ENCODE measurements around the gene GAREM2.
A peak's percentile ranks its signal among the peaks of the same experiment; 100 is the strongest.
"Not testable (repeated sequence)": the region's sequence is repeated elsewhere in the genome, so short reads cannot be mapped to it uniquely, and the experiment has no call there.

GAREM2 gene

GRCh38 chr2:26161926-26162325, 11.0 kb upstream of the GAREM2 start:
- H3K27ac Mint-ChIP-seq, result no peak overlapping the region
- no peaks in the 10 kb centered on the region for H3K4me1 Mint-ChIP-seq (ENCODE audit: low read depth)
- H3K27me3 Mint-ChIP-seq, result peaks cover 2% of the 10 kb centered on the region
- no peak overlapping the region for H3K4me3 Mint-ChIP-seq
- H3K36me3 Mint-ChIP-seq (ENCODE audit: low read depth), result no peaks in the 10 kb centered on the region
- intact Hi-C loops (cut with micrococcal nuclease), result no loop called here
- H3K9me3 Mint-ChIP-seq, result no peaks in the 10 kb centered on the region

DNA sequence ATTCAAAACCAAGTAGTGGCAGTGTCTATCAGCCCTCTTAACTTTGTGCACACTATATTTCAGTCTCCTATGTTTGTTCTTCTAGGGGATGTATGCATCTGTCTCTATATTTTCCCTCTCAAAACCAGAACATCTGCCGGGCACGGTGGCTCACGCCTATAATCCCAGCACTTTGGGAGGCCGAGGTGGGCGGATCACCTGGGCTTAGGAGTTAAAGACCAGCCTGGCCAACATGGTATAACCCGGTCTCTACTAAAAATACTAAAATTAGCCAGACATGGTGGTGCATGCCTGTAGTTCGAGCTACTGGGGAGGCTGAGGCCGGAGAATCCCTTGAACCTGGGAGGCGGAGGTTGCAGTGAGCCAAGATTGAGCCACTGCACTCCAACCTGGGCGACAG, 9.9 kb upstream of the GAREM2 start:
- Mint-ChIP-seq H3K27me3 (peaks cover 2% of the 10 kb centered on the region), H3K4me3 (no peak overlapping the region), H3K9me3 (no peaks in the 10 kb centered on the region), H3K36me3 (ENCODE audit: low read depth) (no peaks in the 10 kb centered on the region), H3K4me1 (ENCODE audit: low read depth) (no peaks in the 10 kb centered on the region), H3K27ac (no peak overlapping the region)
- intact Hi-C loops (cut with micrococcal nuclease), result no loop called here

DNA sequence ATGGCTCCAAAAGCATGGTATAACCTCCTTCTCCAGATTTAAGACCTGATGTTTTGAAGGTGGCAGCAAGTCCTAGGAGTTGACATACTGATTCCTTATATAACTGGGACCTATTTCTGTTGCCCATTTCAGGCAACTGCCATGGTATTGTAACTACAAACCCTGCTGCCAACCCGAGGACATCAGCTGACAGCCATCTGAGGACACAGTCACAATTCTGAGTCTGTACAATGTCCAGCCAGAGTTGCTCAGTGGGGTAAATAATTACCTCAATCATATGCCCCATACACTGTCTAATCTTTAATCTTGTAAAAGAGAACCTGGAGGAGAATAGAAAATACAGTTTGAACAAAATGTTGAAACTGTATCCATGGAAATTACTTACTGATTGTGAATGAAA, 8.7 kb upstream of the GAREM2 start:
- Mint-ChIP-seq H3K27me3 (peaks cover 2% of the 10 kb centered on the region), H3K9me3 (no peaks in the 10 kb centered on the region), H3K27ac (no peak overlapping the region), H3K36me3 (ENCODE audit: low read depth) (no peaks in the 10 kb centered on the region), H3K4me3 (no peak overlapping the region), H3K4me1 (ENCODE audit: low read depth) (no peaks in the 10 kb centered on the region)
- intact Hi-C loops (cut with micrococcal nuclease), result no loop called here

DNA sequence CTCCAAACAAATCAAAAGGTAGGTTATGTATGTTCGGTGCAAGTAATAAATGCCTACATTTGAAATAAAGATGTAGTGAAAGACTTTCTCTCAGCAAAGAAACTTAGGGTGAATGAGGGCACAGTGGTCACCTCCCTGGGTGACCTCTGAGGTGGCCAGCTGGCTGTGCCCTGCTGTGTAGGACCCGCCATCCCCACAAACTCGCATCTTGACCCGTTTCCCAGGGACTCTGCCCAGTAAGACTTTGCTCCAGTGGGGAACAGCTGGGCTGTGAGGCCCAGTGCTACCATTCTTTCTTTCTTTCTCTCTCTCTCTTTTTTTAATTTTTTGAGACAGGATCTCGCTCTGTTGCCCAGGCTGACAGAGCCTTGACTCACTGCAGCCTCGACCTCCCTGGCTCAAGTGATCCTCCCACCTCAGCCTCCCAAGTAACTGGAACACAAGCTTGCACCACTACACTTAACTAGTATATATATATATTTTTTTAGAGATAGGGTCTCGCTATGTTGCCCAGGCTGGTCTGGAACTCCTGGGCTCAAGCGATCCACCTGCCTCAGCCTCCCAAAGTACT, 8.2 kb upstream of the GAREM2 start:
- H3K9me3 Mint-ChIP-seq, result no peaks in the 10 kb centered on the region
- H3K27ac Mint-ChIP-seq, result no peak overlapping the region
- no peak overlapping the region for H3K4me3 Mint-ChIP-seq
- no peaks in the 10 kb centered on the region for H3K4me1 Mint-ChIP-seq (ENCODE audit: low read depth)
- H3K36me3 Mint-ChIP-seq (ENCODE audit: low read depth), result no peaks in the 10 kb centered on the region
- peaks cover 7% of the 10 kb centered on the region for H3K27me3 Mint-ChIP-seq
- intact Hi-C loops (cut with micrococcal nuclease), result no loop called here

DNA sequence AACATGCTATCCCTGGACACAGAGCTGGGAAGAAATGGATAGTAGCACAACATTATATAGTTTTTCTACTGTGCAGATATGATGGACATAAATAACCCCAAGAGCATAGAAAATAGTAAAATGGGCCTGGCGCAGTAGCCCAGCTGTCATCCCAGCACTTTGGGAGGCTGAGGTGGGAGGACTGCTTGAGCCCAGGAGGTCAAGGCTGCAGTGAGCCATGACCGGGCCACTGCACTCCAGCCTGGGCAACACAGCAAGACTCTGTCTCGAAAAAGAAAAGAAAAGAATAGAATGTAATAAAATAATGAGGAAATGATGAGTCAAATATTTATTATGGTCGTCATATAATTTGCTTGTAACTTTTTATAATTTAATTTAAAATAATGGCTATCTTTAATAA, 7.5 kb upstream of the GAREM2 start:
- Mint-ChIP-seq H3K27me3 (peaks cover 13% of the 10 kb centered on the region), H3K27ac (no peak overlapping the region), H3K4me3 (no peak overlapping the region), H3K36me3 (ENCODE audit: low read depth) (no peaks in the 10 kb centered on the region), H3K4me1 (ENCODE audit: low read depth) (no peaks in the 10 kb centered on the region), H3K9me3 (no peaks in the 10 kb centered on the region)
- intact Hi-C loops (cut with micrococcal nuclease), result no loop called here

DNA sequence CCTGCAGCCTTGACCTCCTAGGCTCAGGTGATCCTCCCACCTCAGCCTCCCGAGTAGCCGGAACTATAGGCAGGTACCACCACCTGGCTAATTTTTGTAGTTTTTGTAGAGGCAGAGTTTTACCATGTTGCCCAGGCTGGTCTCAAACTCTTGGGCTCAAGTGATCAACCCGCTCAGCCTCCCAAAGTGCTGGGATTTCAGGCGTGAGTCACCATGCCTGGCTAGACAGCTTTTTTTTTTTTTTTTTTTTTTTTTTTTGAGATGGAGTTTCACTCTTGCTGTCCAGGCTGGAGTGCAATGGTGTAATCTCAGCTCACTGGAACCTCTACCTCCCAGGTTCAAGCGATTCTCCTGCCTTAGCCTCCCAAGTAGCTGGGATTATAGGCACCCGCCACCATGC, 6.3 kb upstream of the GAREM2 start:
- H3K27ac Mint-ChIP-seq; H3K36me3 Mint-ChIP-seq (ENCODE audit: low read depth); H3K4me1 Mint-ChIP-seq (ENCODE audit: low read depth); H3K9me3 Mint-ChIP-seq; H3K4me3 Mint-ChIP-seq; intact Hi-C loops (cut with micrococcal nuclease): not testable (repeated sequence)
- peaks cover 24% of the 10 kb centered on the region for H3K27me3 Mint-ChIP-seq

GRCh38 chr2:26168785-26169184, 4.1 kb upstream of the GAREM2 start:
- H3K27ac Mint-ChIP-seq, result no peak overlapping the region
- H3K27me3 Mint-ChIP-seq, result peaks cover 38% of the 10 kb centered on the region
- intact Hi-C loops (cut with micrococcal nuclease), result no loop called here

GRCh38 chr2:26169226-26169625, 3.7 kb upstream of the GAREM2 start:
- intact Hi-C loops (cut with micrococcal nuclease), result no loop called here
- peaks cover 43% of the 10 kb centered on the region for H3K27me3 Mint-ChIP-seq
- no peaks in the 10 kb centered on the region for H3K36me3 Mint-ChIP-seq (ENCODE audit: low read depth)

More at GRCh38 chr2:26168785-26169184, 4.1 kb upstream of the GAREM2 start:
- H3K36me3 Mint-ChIP-seq (ENCODE audit: low read depth), result no peaks in the 10 kb centered on the region
- peaks cover 17% of the 10 kb centered on the region for H3K4me1 Mint-ChIP-seq (ENCODE audit: low read depth)
- H3K9me3 Mint-ChIP-seq, result no peaks in the 10 kb centered on the region
- no peak overlapping the region for H3K4me3 Mint-ChIP-seq

GRCh38 chr2:26169681-26170414, 3.0 kb upstream of the GAREM2 start:
- intact Hi-C loops (cut with micrococcal nuclease), result no loop called here
- Mint-ChIP-seq H3K4me3 (no peak overlapping the region), H3K9me3 (no peaks in the 10 kb centered on the region), H3K36me3 (ENCODE audit: low read depth) (no peaks in the 10 kb centered on the region), H3K27me3 (peaks cover 47% of the 10 kb centered on the region), H3K4me1 (ENCODE audit: low read depth) (peaks cover 17% of the 10 kb centered on the region), H3K27ac (no peak overlapping the region)

More at GRCh38 chr2:26169226-26169625, 3.7 kb upstream of the GAREM2 start:
- H3K4me3 Mint-ChIP-seq, result no peak overlapping the region
- no peaks in the 10 kb centered on the region for H3K9me3 Mint-ChIP-seq
- peaks cover 17% of the 10 kb centered on the region for H3K4me1 Mint-ChIP-seq (ENCODE audit: low read depth)
- no peak overlapping the region for H3K27ac Mint-ChIP-seq

DNA sequence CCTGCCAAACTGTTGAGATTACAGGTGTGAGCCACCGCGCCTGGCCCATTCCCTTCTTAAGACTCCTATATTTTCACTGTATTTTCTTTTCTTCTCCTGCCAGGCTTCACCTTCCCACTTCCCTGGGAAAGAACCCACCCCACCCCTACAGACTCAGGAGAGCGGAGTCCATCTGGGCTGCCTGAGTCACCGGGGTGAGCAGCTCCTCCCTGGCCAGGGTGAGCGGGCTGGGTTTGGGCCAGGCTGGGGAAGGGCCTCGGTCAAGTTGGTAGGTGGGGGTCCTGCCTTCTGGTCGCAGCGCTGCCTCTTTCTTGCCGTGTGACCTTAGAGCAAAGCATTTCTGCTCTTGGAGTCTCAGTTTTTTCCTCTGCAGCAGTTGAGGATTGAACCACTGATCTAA, 2.1 kb upstream of the GAREM2 start:
- no peaks in the 10 kb centered on the region for H3K9me3 Mint-ChIP-seq
- peaks cover 17% of the 10 kb centered on the region for H3K4me1 Mint-ChIP-seq (ENCODE audit: low read depth)
- peaks cover 56% of the 10 kb centered on the region for H3K27me3 Mint-ChIP-seq
- H3K27ac Mint-ChIP-seq, result no peak overlapping the region
- H3K4me3 Mint-ChIP-seq, result no peak overlapping the region
- intact Hi-C loops (cut with micrococcal nuclease), result no loop called here
- no peaks in the 10 kb centered on the region for H3K36me3 Mint-ChIP-seq (ENCODE audit: low read depth)

DNA sequence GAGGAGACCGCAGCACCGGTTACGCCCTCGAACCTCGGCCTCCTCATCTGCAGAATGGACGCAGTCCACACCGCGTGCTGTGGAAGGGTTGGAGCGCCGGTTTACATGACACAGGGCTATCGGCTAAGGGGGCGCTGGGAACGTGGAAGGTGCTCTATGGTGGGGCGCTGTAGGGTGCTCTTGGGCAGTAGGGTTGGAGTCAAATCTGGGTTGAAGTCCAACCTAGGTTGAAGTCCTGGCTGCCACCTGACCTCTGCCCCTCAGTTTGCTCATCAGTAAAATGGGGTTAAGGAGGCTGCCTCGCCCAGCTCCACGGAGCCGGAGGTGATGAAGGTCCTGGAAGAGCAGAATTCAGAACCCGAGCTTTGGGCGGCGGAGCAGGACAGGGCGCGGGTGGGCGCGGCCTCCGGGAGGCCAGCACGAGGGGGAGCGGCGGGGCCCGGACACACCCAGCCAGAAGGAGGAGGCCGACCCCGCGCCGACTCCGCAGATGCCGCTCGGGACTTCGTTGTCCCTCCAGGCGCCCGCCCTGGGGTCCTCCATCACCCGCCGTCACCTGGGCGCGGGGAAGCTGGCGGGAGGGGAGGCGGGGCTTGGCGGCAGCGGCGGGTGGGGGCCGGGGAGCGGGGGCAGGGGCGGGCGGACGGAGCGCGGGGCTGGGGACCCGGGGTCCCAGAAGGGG, 558 bp upstream of the GAREM2 start:
- intact Hi-C loops (cut with micrococcal nuclease), result no loop called here
- peaks cover 17% of the 10 kb centered on the region for H3K4me1 Mint-ChIP-seq (ENCODE audit: low read depth)
- no peak overlapping the region for H3K27ac Mint-ChIP-seq
- no peaks in the 10 kb centered on the region for H3K9me3 Mint-ChIP-seq
- peaks cover 68% of the 10 kb centered on the region for H3K27me3 Mint-ChIP-seq
- no peaks in the 10 kb centered on the region for H3K36me3 Mint-ChIP-seq (ENCODE audit: low read depth)
- H3K4me3 Mint-ChIP-seq, result peak overlapping the region; percentile 42

DNA sequence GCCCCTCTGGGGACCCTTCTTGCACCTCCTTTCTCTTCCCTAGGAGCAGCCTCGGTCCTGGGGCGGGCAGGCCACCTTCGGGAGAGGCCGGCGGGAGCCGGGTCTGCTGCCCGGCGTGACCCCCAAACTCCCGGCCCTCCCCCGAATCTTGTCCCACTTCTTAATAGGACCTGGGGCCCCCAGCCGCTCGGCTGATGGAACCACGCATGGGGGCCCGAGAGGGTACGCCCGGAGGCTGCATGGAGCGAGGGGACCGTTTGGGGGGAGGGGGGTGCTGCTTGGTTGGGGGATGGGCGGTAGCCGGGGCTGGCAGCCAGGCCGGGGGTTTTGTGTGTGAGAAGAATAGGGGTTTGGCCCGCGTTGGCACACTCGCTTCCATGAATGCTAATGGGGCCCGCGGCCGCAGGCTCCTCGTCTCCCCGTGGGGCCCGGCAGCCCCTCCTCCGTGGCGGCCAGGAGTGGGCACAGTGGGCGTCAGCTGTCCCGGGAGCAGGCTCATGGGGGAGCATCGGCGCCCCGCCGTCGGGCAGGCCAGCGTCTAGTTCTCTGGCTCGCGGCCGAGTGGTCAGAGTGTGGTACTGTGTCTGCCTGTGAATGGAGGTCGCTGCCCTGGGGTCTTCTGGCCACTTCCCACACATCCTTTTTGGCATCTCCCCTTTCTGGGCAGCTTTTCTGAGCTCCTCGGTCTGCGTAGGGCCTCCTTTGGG, 1.0 kb downstream of the GAREM2 start:
- H3K9me3 Mint-ChIP-seq, result no peaks in the 10 kb centered on the region
- no peak overlapping the region for H3K27ac Mint-ChIP-seq
- peaks cover 82% of the 10 kb centered on the region for H3K27me3 Mint-ChIP-seq
- no peaks in the 10 kb centered on the region for H3K36me3 Mint-ChIP-seq (ENCODE audit: low read depth)
- peaks cover 17% of the 10 kb centered on the region for H3K4me1 Mint-ChIP-seq (ENCODE audit: low read depth)
- intact Hi-C loops (cut with micrococcal nuclease), result no loop called here
- peak overlapping the region; percentile 68 for H3K4me3 Mint-ChIP-seq

DNA sequence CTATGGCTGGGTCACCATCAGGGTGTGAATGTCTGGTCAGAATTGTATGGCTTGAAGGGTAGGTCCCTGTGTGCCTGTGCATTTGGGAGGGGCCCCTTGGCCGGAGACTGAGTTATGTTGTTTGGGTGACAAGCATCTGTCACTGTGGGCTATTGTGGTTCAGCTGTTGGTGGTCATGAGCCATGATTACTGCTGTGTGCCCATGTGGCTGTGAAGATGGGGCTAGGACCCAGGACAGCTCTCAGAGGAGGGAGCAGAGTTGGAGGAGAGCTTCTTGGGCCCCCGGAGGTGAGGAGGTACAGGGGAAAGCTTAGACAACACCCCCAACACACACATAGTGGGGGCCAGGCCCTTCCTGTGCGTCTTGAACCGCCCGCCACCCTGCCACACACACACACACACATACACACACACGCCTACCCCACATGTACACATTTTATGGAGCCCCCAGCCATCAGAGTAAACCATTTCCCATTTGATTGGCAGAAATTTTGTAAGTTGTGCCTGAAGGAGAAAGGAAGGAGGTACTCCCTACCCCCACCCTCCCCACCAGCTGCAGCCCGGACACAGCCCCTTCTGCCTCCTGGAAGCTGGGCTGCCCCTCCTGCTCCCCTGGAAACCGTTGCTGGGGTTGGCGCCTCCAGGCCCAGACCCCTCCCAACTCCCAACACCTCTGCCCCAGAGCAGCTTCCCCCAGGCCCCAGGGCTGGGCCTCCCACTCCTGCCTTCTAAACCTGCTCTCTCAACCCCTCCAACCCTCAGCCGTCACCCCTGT, 2.0 kb downstream of the GAREM2 start:
- no peak overlapping the region for H3K27ac Mint-ChIP-seq

More for the DNA sequence above, 2.0 kb downstream of the GAREM2 start:
- no peak overlapping the region for H3K4me3 Mint-ChIP-seq
- no peaks in the 10 kb centered on the region for H3K36me3 Mint-ChIP-seq (ENCODE audit: low read depth)
- peaks cover 84% of the 10 kb centered on the region for H3K27me3 Mint-ChIP-seq
- H3K4me1 Mint-ChIP-seq (ENCODE audit: low read depth), result peaks cover 26% of the 10 kb centered on the region
- no peaks in the 10 kb centered on the region for H3K9me3 Mint-ChIP-seq
- intact Hi-C loops (cut with micrococcal nuclease), result no loop called here
